GM21619 (cell line): ENCODE results near the gene KRTAP4-6.
"Not testable (repeated sequence)": the region's sequence is repeated elsewhere in the genome, so short reads cannot be mapped to it uniquely, and the experiment has no call there.

ENCODE experiments used
- ATAC-seq: cut with Tn5 transposase; IDR thresholded peaks from one replicate; pipeline ENCODE4 v1.9.1; 2021; ENCODE audit not compliant: unreplicated experiment

Gene KRTAP4-6

DNA sequence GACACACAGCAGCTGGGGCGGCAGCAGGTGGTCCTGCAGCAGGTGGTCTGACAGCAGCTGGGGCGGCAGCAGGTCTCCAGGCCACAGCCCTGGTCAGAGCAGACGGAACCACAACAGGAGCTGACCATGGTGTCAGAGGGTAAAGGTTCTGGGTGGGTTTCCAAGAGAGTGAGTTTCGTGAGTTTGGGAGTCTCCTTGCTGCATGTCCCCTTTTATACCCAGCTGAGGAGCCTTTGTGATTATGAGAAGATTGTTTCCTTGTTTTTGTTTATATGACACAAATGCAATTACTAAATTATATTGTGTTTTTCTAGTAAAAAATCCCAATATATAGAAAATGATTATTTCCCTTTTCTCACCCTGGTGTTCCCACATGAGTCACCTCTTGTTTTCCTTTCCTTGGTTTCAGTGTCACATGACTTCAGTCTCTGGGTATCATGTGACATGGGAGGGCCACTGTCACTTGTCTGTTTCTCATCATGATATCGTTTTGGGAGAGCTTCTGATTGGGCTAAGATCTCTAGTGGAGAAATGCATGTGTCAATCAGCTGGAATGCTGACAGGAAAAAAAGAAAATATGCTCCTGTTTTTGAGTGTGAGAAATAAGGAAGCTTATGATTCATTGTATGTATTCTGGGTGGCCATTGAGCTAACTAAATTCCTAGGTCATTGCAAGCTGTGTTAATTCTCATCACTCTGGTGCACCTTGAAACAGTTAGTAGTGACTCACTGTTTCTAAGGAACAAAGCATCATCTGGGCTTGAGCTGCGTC is at the start of gene KRTAP4-6:
TSS of gene KRTAP4-6 (minus strand) at position 185 of the 772 bp plus-strand sequence. CDS start at position 128, 57 bp downstream.
- no peak for ATAC-seq

DNA sequence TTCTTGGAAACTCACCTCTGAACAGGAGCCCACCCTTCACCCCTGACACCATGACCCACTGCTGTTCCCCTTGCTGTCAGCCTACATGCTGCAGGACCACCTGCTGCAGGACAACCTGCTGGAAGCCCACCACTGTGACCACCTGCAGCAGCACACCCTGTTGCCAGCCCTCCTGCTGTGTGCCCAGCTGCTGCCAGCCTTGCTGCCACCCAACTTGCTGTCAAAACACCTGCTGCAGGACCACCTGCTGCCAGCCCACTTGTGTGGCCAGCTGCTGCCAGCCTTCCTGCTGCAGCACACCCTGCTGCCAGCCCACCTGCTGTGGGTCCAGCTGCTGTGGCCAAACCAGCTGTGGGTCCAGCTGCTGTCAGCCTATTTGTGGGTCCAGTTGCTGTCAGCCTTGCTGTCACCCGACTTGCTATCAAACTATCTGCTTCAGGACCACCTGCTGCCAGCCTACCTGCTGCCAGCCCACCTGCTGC is 49.5 kb upstream of the KRTAP4-6 start, which contains the start of gene KRTAP9-1:
TSS of gene KRTAP9-1 (plus strand) at position 51 of the 482 bp plus-strand sequence. CDS start at position 51, 0 bp downstream.
- ATAC-seq = not testable (repeated sequence)

DNA sequence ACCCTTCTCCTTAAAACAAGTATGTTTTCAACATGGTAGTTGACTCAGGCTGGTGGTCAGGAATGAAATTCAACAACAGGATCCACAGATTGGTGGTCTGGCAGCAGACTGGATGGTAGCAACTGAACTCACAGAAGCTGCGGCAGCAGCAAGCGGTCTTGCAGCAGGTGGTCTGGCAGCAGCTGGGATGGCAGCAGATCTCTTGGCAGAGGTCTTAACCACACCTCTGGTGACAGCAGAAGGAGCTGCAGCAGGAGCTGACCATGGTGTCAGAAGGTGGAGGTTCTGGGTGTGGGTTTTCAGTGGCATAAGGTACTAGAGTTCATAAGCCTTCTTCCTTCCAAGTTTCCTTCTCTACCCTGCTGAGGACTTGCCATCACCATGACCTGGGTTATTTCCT is 46.5 kb upstream of the KRTAP4-6 start:
- no peak for ATAC-seq

DNA sequence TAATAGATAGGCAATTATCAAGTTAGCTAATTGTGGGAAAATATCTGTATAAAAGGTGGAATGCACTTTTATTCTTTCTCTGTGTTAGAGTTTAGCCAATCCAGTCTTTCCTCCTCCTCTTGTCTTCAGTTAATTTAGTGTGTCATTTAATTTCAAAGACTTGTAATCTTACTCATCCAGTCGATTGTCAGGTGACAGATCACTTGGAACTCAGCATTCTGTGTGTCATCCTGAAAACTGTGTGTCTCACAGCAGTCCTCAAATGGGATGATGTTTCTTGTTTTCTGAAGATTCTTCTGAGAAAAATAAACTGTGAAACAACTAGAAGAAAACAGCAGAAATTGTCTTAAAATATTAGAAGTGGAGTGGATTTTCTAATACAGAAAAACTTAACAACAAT is 44.7 kb upstream of the KRTAP4-6 start:
- no peak for ATAC-seq

DNA sequence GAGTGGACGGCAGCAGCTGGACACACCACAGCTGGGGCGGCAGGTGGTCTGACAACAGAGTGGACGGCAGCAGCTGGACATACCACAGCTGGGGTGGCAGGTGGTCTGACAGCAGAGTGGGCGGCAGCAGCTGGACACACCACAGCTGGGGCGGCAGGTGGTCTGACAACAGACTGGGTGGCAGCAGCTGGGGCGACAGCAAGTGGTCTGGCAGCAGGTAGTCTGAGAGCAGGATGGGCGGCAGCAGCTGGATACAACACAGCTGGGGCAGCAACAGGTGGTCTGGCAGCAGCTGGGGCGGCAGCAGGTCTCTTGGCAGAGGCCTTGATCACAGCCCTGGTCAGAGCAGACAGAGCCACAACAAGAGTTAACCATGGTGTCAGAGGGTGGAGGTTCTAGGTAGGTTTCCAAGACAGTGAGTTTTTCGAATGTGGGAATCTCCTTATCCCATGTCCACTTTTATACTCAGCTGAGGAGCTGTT is 44.2 kb upstream of the KRTAP4-6 start, which contains the start of gene KRTAP4-1:
TSS of gene KRTAP4-1 (minus strand) at position 432 of the 482 bp plus-strand sequence. CDS start at position 375, 57 bp downstream.
- ATAC-seq = no peak

DNA sequence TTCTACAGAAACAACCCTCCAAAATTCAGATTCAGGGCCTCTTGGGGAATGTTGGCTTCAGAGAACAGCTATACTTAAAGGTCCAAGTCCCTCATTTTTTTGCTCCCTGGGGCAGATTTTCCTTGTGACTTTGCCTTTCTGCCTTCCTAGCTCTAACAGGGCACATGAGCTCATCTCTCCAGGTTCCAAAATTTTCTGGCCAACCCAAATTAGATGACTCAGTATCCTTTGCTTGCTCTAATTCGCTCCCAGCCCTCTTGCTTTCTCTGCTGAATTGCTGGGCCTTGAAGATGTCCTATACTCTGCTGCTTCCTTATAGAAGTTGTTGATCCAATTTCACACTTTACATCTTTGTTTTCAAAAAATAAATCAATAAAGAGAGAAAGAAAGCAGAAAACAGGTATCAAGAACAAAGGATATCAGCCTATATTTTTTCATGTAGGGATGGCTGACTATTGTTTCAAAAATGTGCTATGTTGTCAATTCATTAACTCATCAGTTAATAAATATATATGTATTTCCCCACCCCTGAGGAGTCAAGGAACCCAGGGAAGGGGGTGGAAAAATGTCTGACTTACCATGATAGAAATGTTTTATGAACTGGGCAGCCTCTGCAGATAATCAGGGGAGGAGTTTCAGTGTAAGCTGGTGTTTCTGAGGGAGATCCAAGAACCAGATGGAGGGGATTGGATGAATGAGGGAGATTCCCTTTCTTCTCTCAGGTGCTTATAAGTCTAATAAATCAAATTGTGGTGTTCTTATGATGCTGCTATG is 38.7 kb upstream of the KRTAP4-6 start:
- no peak for ATAC-seq

DNA sequence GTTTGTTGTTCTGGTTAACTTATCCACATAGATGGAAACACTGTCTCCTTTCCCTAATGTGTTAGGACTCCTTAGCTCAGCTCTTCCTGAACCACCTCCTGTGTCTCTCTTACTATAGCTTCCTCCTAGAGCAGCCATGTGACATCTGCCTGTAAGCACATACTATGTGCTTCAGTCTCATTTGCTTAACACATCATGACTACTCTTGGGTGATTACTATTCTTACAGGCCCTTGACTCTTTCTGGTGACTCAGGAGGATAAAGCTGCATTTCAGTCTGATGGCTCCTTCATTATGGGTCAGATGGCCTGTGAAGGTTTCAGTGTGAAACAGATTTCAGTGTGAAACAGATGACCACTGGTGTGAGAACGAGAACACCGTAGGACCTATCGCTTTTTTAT is 38.0 kb upstream of the KRTAP4-6 start:
- ATAC-seq = no peak

DNA sequence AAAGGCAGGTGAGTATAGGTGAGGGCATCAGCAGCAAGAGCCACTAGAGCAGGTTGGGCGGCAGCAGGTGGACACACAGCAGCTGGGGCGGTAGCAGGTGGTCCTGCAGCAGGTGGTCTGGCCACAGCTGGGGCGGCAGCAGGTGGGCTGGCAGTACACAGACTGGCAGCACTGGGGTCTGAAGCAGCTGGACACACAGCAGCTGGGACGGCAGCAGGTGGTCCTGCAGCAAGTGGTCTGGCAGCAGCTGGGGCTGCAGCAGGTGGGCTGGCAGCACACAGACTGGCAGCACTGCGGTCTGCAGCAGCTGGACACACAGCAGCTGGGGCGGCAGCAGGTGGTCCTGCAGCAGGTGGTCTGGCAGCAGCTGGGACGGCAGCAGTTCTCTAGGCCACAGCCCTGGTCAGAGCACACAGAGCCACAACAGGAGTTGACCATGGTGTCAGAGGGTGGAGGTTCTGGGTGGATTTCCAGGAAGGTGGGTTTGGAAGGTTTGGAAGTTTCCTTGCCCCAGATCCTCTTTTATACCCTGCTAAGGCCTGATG is 37.5 kb upstream of the KRTAP4-6 start, which contains the start of gene KRTAP4-2:
TSS of gene KRTAP4-2 (minus strand) at position 495 of the 545 bp plus-strand sequence. CDS start at position 438, 57 bp downstream.
- ATAC-seq = no peak

DNA sequence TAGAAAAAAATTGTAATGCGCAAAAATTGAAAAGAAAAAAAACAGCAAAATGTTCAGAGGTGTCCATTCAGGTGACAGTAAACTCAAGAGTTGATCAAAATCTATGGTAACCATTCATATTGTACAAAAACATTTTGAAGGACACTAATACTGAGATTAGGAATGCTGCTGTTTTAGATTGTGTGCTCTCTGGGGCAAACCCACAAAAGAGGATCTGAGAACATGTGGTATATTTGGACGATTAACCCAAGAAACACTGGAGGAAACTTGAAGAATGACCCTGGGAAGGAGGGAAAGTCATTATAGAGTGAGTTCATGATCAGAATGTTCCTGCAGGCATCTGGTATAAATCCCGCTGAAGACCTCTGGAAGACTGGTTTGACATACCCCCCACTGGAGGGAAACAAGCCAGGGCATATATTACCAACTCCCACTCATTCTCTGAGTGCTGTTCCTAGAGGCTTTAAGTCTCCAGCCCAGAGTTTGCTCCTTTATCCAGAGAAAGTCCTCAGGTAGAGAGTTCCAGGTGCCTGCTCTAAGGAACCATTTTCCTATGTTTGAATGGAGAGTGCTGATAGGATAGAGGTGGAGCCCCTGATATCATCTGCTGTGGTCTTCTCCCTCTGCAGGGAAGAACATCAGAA is 36.5 kb upstream of the KRTAP4-6 start:
- ATAC-seq = no peak

DNA sequence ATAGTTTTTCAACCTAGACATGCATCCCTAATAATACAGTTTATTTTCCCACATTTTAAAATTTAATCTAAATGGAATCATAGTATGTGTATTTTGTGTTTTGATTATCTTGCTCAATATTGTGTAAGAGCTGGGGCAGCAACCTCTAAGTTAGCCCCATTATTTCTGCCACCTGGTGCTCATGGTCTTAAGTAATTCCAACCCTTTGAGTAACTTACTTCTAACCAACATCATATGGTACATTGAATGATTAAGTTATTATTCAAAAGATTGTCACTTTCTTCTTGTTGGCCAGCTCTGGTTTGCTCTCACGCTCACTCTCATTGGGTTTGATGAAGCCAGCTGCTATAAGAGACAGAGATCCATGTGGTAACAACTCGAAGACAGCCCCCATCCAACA is 31.5 kb upstream of the KRTAP4-6 start:
- no peak for ATAC-seq

DNA sequence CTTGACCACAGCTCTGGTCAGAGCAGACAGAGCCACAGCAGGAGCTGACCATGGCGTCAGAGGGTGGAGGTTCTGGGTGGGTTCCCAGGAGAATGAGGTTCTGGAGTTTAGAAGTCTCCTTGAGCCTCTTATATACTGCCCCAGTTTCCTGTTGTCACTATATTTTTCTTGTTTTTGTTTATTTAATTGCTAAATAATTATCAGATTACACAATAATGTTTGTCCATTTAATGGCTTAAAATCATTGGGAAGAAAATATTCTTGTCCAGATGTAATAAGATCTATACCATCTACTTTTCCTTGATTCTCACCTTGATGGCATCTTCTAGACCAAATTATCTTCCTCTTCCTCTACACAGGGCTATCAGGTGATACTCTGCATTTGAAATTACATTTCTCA is 27.8 kb upstream of the KRTAP4-6 start, which contains the start of gene KRTAP4-3:
TSS of gene KRTAP4-3 (minus strand) at position 101 of the 400 bp plus-strand sequence. CDS start at position 52, 49 bp downstream.
- ATAC-seq = no peak

DNA sequence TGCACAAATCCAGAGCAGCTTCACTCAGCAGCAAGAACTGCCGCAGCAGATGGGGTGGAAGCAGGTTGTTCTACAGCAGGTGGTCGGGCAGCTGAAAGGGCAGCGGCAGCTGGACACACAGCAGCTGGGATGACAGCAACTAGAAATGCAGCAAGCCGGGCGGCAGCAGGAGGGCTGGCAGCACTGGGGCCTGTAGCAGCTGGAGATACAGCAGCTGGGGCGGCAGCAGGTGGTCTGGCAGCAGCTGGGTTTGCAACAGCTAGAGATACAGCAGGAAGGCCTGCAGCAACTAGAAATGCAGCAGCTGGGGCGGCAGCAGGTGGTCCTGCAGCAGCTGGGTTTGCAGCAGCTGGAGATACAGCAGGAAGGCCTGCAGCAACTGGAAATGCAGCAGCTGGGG is 27.2 kb upstream of the KRTAP4-6 start:
- no peak for ATAC-seq

DNA sequence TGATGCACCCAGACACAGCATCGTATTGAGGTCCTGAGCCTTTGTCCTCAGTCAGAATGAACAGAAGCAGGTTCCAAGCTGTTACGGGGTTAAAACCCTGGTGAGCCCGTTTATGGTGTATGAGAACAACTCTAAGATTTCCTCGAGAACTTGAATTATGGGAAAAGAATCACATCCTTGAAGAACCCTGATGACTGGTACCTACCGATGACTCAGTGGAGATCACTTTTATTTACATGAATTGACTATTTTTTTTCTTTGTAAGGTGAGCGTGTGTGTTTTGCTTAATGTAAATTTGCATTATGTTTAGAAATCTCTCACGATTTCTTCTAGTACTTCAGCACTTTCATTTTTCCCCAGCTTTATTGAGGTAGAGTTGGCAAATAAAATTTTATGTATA is 23.5 kb upstream of the KRTAP4-6 start:
- no peak for ATAC-seq

DNA sequence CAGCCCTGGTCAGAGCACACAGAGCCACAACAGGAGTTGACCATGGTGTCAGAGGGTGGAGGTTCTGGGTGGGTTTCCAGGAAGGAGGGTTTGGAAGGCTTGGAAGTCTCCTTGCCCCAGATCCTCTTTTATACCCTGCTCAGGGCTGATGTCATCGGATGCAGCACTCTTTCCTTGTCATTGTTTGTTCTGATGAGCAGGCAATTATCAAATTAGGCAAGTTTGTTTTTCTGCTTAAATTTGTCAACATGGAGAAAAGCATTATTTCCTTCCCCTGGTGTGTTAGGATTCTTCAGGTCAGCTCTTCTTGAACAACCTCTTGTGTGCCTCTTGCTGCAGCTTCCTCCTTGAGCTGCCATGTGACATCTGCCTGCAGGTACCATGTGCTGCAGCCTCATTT is 20.3 kb upstream of the KRTAP4-6 start, which contains the start of gene KRTAP4-4:
TSS of gene KRTAP4-4 (minus strand) at position 101 of the 400 bp plus-strand sequence. CDS start at position 44, 57 bp downstream.
- no peak for ATAC-seq

DNA sequence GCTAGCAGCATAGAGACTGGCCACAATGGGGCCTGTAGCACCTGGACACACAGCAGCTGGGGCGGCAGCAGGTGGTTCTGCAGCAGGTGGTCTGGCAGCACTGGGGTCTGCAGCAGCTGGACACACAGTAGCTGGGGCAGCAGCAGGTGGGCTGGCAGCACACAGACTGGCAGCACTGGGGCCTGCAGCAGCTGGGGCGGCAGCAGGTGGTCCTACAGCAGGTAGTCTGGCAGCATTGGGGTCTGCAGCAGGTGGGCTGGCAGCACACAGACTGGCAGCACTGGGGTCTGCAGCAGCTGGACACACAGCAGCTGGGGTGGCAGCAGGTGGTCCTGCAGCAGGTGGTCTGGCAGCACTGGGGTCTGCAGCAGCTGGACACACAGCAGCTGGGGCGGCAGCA is 19.8 kb upstream of the KRTAP4-6 start:
- ATAC-seq = not testable (repeated sequence)

DNA sequence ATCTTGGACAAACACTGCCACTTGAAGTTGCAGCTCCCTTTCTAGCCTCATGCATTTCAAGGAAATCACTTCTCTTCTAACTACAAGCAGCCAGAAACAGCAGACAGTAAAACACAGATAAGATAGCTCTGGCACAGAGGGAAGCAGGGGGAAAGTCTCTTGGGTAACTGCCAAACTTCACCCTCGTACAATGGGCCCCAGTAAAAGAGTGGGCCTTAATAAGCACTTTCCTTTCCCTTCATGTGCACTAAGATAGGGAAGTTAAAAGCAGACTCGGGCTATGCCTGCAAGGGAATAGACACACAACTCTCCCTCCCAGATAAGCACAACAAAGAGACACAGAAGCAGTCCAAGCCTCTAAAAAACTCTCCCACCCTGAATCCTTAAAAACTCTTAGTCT is 13.5 kb upstream of the KRTAP4-6 start:
- no peak for ATAC-seq

DNA sequence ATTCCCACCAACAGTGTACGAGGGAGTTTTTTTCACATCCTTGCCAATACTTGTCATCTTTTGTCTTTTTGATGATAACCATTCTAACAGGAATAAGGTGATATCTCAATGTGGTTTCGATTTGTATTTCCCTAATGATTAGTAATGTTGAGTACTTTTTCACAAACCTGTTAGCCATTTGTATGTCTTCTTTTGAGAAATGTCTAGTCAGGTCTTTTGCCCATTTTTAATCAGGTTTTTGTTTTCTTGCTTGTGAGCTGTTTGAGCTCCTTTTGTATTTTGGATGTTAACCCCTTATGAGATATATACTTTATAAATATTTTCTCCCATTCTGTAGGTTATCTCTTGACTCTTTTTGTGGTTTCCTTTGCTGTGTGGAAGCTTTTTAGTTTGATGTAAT is 11.2 kb upstream of the KRTAP4-6 start:
- no peak for ATAC-seq

DNA sequence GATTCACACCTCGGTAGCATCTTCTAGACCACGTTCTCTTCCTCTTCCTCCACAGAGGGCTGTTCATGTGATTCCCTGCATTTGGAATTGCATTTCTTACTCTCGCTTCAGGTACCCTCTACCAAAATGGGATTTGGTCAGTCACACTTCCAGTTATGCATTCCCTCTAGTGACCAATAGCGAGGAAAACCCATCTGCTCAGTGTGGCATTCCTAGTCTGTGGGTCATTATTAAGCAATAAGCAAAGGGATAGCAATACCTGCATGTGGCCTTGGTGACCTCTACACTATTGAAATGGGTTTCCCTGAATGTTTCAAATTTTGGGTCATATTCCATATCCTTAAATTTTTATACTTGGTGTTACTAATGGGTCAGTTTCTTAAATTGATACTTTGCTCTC is 9.7 kb upstream of the KRTAP4-6 start:
- ATAC-seq = no peak

DNA sequence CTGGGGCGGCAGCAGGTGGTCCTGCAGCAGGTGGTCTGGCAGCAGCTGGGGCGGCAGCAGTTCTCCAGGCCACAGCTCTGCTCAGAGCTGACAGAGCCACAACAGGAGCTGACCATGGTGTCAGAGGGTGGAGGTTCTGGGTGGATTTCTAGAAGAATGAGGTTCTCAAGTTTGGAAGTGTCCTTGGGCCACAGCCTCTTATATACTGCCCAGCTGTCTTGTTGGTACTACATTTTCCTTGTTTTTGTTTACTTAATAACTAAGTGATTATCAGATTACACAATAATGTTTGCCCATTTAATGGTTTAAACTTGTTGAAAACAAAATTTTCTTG is 9.3 kb upstream of the KRTAP4-6 start, which contains the start of gene KRTAP4-5:
TSS of gene KRTAP4-5 (minus strand) at position 174 of the 334 bp plus-strand sequence. CDS start at position 116, 58 bp downstream.
- no peak for ATAC-seq

DNA sequence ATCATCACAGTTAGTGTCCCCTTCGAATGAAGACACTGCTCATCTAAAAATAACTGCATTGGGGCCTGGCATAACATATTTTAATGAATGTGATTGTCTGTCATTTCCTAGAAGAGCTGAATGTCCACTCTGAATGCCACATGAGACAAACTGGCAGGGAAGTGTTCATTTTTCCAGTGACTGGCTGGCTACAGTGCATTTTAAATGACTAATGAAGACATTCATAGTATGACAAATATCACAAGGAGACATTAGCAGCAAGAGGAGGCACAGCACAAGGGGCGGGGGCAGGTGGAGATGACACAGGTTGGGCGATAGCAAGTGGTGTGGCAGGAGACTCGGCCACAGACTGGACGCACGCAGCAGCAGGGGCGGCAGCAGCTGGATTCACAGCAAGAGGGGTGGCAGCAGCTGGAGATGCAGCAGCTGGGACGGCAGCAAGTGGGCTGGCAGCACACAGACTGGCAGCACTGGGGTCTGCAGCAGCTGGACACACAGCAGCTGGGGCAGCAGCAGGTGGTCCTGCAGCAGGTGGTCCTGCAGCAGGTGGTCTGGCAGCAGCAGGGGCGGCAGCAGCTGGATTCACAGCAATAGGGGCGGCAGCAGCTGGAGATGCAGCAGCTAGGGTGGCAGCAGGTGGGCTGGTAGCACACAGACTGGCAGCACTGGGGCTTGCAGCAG is 8.8 kb upstream of the KRTAP4-6 start:
- not testable (repeated sequence) for ATAC-seq
